CMK (cell line): ENCODE measurements around the gene LHCGR.

Experiments used
- DNase-seq: peaks from one replicate; pipeline ENCODE4 v3.0.0-alpha.2; 2010; ENCODE audit warnings: low read depth

LHCGR gene

GRCh38 chr2:48755473-48755872, at the start of gene LHCGR:
TSS of gene LHCGR (minus strand) at chr2:48755724. CDS start at chr2:48755671, 53 bp downstream.
- no peak for DNase-seq

GRCh38 chr2:48799601-48800000, 44.1 kb upstream of the LHCGR start:
- DNase-seq, result no peak

GRCh38 chr2:48795065-48795464, 39.5 kb upstream of the LHCGR start:
- DNase-seq, result no peak

- no peak for DNase-seq
These were observed 38.1 kb upstream of the LHCGR start for GRCh38 chr2:48793671-48794070.

GRCh38 chr2:48792030-48792429, 36.5 kb upstream of the LHCGR start:
- no peak for DNase-seq

GRCh38 chr2:48790407-48791170, 35.1 kb upstream of the LHCGR start:
- DNase-seq, result no peak

GRCh38 chr2:48787580-48787979, 32.1 kb upstream of the LHCGR start:
- DNase-seq, result no peak

- DNase-seq, result no peak
These were observed 25.8 kb upstream of the LHCGR start for GRCh38 chr2:48781366-48781765.

- DNase-seq, result no peak
These were observed 23.6 kb upstream of the LHCGR start for GRCh38 chr2:48779019-48779716.

GRCh38 chr2:48774251-48774650, 18.7 kb upstream of the LHCGR start:
- no peak for DNase-seq

GRCh38 chr2:48771241-48772014, 15.9 kb upstream of the LHCGR start:
- DNase-seq, result no peak

GRCh38 chr2:48770181-48770580, 14.7 kb upstream of the LHCGR start:
- DNase-seq, result no peak

- no peak for DNase-seq
These were observed 13.1 kb upstream of the LHCGR start for GRCh38 chr2:48768669-48769068.

- no peak for DNase-seq
These were observed 11.8 kb upstream of the LHCGR start for GRCh38 chr2:48767330-48767729.

GRCh38 chr2:48760826-48761225, 5.3 kb upstream of the LHCGR start:
- DNase-seq, result no peak

- no peak for DNase-seq
These were observed 4.2 kb upstream of the LHCGR start for GRCh38 chr2:48759682-48760081.

- no peak for DNase-seq
These were observed 765 bp upstream of the LHCGR start for GRCh38 chr2:48756289-48756688.

GRCh38 chr2:48754874-48755273, 650 bp downstream of the LHCGR start:
- DNase-seq, result no peak

- no peak for DNase-seq
These were observed 2.3 kb downstream of the LHCGR start for GRCh38 chr2:48753228-48753627.

- no peak for DNase-seq
These were observed 5.3 kb downstream of the LHCGR start for GRCh38 chr2:48750128-48750739.

GRCh38 chr2:48749291-48750127, 6.0 kb downstream of the LHCGR start:
- DNase-seq, result no peak
